Neural progenitor cell (in vitro differentiated cells): ENCODE results near the gene PTPRN2.

Source experiments
- EZH2 ChIP-seq: fragments of 200-600 bp; sonication (generic); IDR thresholded peaks from 2 replicates; pipeline ENCODE4 v1.6.1; 2017; ENCODE audit warnings: antibody characterized with exemption, mild to moderate bottlenecking, moderate library complexity
- EZH2phosphoT487 ChIP-seq: fragments of 200-600 bp; sonication (generic); IDR thresholded peaks from 2 replicates; pipeline ENCODE4 v1.6.1; 2017; ENCODE audit warnings: antibody characterized with exemption
- TF ChIP-seq, protein P1 (sequence below): fragments of 200-600 bp; sonication (generic); IDR thresholded peaks from 2 replicates; pipeline ENCODE4 v1.5.1; 2017; ENCODE audit warnings: antibody characterized with exemption, mild to moderate bottlenecking

- TF ChIP-seq, protein P1, sequence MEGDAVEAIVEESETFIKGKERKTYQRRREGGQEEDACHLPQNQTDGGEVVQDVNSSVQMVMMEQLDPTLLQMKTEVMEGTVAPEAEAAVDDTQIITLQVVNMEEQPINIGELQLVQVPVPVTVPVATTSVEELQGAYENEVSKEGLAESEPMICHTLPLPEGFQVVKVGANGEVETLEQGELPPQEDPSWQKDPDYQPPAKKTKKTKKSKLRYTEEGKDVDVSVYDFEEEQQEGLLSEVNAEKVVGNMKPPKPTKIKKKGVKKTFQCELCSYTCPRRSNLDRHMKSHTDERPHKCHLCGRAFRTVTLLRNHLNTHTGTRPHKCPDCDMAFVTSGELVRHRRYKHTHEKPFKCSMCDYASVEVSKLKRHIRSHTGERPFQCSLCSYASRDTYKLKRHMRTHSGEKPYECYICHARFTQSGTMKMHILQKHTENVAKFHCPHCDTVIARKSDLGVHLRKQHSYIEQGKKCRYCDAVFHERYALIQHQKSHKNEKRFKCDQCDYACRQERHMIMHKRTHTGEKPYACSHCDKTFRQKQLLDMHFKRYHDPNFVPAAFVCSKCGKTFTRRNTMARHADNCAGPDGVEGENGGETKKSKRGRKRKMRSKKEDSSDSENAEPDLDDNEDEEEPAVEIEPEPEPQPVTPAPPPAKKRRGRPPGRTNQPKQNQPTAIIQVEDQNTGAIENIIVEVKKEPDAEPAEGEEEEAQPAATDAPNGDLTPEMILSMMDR, result no peak
- TF ChIP-seq EZH2phosphoT487, result no peak
- TF ChIP-seq EZH2, result no peak
These were observed 204.0 kb downstream of the PTPRN2 start for GRCh38 chr7:158383665-158384064.
